ENCODE results near the gene SEMA6A.

The SEMA6A gene

GRCh38 chr5:116574367-116575325 lies at the start of gene SEMA6A:
Gene SEMA6A (minus strand): TSS chr5:116574823. CDS start chr5:116504944, 69,879 bp downstream.
- DNase-seq, result peak; percentile 63 to 89 (median 65)

- DNase-seq, result no peak
Observed at GRCh38 chr5:116622375-116623050, 47.9 kb upstream of the SEMA6A start.

- peak in 1 of 3 experiments; percentile 19 for DNase-seq
Observed at GRCh38 chr5:116621599-116621998, 47.0 kb upstream of the SEMA6A start.

- DNase-seq, result no peak
Observed at GRCh38 chr5:116616876-116617275, 42.3 kb upstream of the SEMA6A start.

GRCh38 chr5:116614603-116614920 lies 39.9 kb upstream of the SEMA6A start:
- no peak for DNase-seq

GRCh38 chr5:116613445-116613844 lies 38.8 kb upstream of the SEMA6A start:
- DNase-seq, result no peak

GRCh38 chr5:116612431-116612830 lies 37.8 kb upstream of the SEMA6A start:
- no peak for DNase-seq

GRCh38 chr5:116605310-116606070 lies 30.9 kb upstream of the SEMA6A start:
- no peak for DNase-seq

GRCh38 chr5:116604805-116605204 lies 30.2 kb upstream of the SEMA6A start:
- no peak for DNase-seq

GRCh38 chr5:116600876-116601275 lies 26.3 kb upstream of the SEMA6A start:
- DNase-seq, result no peak

- no peak for DNase-seq
Observed at GRCh38 chr5:116598911-116599310, 24.3 kb upstream of the SEMA6A start.

GRCh38 chr5:116595498-116595897 lies 20.9 kb upstream of the SEMA6A start:
- no peak for DNase-seq

GRCh38 chr5:116593340-116593739 lies 18.7 kb upstream of the SEMA6A start:
- no peak for DNase-seq

GRCh38 chr5:116585227-116585626 lies 10.6 kb upstream of the SEMA6A start:
- no peak for DNase-seq

GRCh38 chr5:116583862-116584222 lies 9.2 kb upstream of the SEMA6A start:
- no peak for DNase-seq

GRCh38 chr5:116583085-116583861 lies 8.7 kb upstream of the SEMA6A start:
- DNase-seq, result no peak

GRCh38 chr5:116581910-116582309 lies 7.3 kb upstream of the SEMA6A start:
- no peak for DNase-seq

GRCh38 chr5:116579144-116579543 lies 4.5 kb upstream of the SEMA6A start:
- no peak for DNase-seq

- no peak for DNase-seq
Observed at GRCh38 chr5:116578676-116579075, 4.1 kb upstream of the SEMA6A start.

GRCh38 chr5:116577064-116577788 lies 2.6 kb upstream of the SEMA6A start:
- peak in 1 of 3 experiments; percentile 70 for DNase-seq

- no peak for DNase-seq
Observed at GRCh38 chr5:116576053-116576713, 1.6 kb upstream of the SEMA6A start.
